GM21825 (cell line): ENCODE results near the gene SYTL3.
"Not testable (repeated sequence)": the region's sequence is repeated elsewhere in the genome, so short reads cannot be mapped to it uniquely, and the experiment has no call there.

Experiments
- ATAC-seq: cut with Tn5 transposase; IDR thresholded peaks from one replicate; pipeline ENCODE4 v1.9.1; 2021; ENCODE audit warnings: mild to moderate bottlenecking, moderate library complexity; ENCODE audit not compliant: unreplicated experiment

SYTL3 gene

DNA sequence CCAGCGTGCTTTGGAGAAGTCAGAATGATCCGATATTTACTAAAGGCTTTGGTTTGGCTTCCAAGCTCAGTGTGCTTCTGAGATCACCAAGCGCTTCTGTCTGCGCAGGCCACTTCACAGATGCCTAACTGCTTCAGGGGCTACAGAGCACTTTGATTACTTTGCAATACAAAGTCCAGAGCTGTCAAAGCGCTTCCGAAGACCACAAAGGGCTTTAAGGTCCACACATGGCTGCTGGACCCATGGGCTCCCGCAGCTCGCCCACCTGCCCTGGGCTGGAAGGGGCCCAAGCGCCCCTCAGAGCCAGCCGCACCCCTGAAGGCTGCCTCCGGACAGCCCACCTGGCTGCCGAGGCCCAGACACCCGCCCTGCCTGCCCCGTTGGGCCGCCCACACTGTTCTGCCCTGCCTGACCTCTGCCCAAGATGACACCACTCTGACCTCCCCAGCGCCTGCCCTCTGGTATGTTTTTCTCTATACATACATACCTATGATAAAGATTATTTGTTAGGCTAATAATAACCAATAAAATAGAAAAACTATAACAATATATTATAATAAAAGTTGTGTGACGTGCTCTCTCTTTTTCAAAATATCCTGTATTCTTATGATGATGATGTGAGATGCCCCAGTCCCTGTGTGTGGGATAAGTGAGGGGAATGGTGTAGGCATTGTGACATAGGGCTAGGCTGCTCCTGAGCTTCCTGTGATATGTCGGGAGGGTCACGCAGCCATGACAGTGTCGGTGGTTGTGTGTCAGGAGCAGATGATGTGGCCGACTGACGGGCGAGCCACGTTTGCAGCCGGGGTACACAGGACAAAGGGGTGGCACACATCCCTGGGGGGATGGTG is 27.9 kb upstream of the SYTL3 start:
- ATAC-seq: no peak

DNA sequence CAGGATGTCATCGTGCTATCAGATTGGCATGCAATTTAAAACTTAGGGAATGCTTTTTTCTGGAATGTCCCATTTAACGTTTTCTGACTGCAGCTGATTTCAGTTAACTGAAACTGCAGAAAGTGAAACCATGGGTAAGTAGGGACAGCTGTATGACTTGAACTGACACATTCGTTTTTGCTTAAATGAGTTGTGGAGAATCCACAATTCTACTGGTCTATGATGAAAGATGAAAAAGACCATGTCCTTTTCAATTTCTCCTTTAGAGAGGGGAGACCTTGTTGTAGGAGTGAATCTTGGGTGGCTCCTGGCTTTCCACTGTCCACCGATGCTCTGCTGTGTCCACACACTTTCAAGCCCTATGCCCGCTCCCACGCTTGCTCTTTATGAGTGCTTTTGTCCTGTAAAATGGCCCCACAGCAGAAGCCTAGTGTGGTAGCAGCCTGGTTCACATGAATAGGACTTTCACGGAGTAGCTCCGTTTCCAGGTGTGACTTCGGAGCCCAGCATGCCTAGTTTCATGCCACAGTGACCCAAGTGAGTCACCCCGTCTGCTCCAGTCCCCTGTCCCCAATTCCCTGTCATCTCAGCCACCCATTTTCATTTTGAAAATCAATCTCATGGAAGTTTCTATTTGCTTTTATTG is 27.2 kb upstream of the SYTL3 start:
- no peak for ATAC-seq

DNA sequence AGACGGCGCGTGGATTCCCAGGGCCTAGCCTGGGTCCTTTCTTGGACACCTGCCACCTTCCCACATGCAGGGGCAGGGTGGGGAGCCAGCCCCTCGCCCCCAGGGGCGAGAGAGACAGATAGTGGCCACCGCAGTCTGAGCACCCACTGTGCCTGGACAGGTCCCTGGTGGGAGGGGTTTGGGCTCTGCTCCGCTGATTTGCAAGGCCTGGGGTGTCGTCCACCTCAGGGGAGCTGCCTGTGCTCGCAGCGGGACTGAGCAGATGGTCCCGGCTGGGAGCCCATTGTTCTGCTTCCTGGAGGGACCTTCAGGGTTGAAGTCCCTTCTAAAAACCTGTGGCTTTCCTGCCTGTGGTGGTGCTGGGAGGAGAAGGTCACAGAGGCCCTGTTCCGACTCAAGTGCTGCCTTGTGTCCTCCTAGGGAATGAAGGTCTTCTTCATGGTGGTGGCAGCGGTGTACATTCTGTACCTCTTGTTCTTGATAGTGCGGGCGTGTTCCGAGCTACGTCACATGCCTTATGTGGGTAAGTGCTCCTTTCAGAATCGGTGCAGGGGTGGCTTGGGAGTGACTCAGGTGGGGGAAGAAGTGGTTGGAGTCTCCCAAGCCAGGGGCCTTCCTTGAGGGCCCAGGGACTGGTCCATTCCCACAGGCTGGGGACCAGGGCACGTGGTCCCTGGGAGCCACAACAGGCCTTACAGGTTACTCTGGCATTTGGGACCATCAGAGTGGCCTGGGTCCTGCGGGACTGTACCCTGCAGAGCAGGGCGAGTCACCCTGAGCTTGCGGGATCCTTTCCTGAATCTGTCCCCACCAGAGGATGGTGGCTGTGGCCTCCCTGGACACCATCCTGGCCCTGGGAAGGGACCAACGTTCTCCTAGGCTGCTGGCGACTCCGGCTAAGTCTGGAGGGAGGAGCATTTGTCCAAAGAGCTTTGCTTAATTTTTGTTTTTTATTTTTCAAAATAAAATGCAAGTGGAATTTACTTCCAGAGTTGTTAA is 24.9 kb upstream of the SYTL3 start:
- no peak for ATAC-seq

DNA sequence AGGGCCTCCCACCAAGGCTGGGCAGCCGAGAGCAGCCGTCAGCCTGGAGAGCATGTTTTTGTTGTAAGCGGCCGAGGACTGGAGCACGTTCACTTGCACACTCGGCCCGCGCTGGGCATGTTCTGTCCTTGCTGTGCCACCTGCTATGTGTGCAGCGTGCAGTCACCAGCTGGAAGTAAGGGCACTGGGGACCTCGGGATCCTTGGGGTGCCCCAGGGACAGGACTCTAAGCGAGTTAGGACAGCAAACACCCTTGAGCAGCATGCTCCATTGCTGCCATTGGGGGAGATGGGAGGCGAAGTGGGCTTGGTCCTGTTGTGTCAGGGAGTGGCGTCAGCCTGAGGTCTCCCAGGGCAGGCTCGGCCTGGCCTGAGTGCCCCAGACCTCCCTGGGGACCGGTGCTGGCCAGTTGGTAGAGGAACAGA is 24.0 kb upstream of the SYTL3 start:
- no peak for ATAC-seq

DNA sequence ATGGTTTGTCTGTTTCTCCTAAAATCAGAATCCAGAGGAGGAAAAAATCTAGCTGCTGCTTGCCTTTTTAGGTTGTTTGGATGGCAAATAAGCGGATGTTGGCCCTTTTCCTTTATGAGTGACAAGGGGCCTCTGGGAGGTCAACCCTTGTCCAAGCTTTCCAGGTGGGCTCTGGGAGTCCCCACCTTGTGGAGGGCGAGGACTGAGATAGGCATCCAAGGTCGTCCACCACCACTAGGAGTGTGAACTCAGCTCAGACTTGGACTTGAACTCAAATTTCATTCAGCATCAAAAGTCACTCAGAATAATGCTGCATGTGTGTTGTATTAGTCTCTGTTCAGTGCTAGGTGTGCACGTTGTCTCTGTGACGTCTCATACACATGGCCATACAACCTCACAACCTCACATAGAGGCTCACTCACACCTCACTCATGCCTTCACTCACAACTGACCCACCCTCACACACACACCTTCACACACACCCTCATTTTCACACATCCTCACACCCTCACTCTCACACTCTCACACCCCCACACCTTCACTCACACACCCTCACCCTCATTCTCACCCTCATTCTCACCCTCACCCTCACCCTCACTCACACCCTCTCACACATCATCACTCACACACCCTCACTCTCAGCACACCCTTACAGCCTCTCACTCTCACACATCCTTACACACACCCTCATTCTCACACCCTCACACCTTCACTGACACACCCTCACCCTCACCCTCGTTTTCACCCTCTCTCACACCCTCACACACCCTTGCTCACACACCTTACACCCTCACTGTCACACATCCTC is 23.3 kb upstream of the SYTL3 start:
- no peak for ATAC-seq

DNA sequence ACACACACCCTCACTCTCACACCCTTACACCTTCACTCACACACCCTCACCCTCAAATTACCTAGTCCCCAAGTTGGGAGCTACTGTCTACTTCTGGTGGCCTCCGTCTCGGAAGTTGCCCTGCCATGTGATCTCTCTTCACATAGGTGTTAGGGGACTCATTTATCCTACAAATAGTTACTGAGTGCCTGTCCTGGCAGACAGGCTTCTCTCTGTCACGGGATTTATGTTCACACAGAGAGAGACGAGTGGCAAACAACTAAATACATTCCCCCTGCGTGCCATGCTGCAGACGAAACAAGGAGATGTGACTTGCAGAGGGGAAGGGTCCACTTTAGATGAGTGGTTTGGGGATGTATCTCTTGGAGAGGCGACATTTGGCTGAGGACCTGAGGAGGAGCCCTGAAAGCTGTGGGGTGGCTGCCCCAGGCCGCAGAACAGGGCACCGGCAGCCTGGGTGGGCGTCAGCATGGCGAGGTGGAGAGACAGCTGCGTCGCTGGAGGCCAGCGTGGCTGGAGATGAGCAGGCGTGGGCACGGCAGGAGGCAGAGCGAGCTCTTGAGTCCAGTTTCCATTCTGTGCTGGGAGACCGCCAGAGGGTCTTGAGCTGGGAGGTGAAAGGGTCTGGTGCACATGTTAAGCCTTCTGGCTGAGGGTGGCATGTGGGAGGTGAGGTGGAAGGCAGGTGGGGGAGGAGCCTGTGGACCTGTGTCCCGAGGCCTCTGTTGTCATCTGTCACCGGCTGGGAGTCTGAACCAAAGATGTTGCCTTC is 22.5 kb upstream of the SYTL3 start:
- ATAC-seq: no peak

DNA sequence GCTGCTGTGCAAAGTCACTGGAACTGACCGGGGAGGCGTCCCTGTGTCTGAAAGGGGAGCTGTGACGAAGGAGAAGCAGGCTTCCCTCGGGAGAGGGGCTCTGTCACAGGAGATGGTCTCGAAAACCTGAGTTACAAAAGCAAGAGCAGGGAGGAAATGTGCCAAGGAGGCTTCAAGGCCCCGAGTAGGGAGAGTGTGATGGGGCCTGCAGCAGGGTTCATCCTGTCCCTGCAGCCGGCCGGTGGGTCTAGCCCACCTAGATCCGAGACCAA is 22.0 kb upstream of the SYTL3 start:
- ATAC-seq: no peak

DNA sequence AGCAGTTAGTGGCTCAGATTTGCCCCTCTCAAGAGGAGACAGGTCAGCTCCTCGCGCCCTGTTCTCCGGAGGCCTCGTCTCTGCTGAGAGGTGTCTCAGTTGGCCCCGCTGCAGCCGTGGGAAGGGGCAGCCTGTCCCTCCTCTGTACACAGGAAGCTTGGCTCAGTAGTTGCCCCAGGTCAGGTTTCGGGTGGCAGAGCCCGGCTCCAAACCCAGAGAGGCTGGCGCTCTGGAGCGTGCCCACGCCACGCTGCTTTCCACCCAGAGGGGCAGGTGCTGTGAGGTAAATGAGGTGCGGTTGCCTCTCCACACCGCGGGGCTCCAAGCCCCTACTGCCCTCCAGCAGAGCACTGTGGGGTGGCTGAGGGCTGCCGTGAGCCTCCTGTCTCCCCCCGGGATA is 21.3 kb upstream of the SYTL3 start:
- ATAC-seq: no peak

DNA sequence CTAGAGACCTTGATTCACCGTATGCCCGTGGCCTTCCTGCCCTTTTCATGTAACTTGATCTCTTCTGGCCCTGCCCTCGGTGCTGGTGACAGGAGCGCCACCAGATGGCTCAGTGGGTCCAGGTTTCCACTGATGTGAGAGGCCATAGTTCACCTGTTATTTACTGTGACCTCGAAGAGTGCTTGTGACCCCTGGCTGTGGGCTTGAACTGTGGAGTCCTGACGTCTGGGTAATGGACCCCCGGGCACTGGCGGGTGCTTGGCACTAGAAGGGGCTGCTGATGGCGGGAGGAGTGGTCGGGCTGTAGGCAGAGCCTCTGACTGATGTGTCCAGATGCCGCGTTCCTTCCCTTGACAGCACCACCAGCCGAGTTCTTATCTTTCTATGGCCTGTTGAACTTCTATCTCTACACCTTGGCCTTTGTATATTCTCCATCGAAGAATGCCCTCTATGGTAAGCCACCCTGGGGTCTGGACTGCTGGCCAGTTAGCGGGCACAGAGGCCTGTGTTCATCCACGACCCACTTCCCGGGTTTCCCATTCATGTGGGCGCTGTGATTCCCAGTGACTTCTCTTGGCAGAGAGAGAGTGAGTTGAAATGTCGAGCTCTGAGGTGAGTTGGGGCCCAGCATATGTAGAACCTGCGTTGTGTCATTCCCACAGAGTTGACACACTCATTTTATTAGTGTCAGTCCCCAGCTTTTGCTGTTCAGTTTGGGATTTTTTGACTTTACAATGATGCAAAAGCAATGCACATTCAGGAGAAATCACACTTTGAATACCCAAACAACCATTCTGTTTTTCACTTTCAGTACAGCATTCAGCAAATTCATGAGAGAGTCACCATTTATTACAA is 20.3 kb upstream of the SYTL3 start:
- no peak for ATAC-seq

DNA sequence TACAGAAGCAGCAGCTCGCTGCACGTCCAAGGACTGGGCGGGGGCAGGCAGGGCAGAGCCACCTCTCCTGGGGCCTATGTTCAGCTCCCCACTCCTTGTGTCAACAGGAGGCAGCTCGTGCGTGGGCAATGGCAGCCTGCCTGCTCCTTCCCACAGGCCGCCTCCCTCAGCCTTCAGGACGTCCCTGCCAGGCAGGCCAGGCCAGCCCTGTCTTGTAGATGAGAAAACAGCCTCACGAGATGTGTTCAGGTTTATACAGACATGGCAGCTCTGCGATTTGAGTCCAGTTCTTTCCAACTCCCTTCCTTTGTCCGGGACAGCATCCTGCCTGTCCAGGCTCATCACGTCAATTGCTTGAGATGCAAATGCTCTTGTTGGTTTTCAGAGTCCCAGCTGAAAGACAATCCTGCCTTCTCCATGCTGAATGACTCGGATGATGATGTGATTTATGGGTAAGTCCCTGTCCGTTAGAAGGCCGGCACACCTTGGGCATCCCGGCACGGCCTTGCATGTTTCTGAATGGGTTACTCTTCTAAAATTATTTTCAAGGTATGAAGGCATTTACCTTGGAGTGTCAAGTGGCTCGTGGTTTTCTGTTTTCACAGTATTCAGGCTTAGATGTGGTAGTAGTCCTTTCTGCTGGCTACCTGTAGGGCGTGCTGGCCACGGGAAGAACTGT is 18.8 kb upstream of the SYTL3 start:
- ATAC-seq: no peak

DNA sequence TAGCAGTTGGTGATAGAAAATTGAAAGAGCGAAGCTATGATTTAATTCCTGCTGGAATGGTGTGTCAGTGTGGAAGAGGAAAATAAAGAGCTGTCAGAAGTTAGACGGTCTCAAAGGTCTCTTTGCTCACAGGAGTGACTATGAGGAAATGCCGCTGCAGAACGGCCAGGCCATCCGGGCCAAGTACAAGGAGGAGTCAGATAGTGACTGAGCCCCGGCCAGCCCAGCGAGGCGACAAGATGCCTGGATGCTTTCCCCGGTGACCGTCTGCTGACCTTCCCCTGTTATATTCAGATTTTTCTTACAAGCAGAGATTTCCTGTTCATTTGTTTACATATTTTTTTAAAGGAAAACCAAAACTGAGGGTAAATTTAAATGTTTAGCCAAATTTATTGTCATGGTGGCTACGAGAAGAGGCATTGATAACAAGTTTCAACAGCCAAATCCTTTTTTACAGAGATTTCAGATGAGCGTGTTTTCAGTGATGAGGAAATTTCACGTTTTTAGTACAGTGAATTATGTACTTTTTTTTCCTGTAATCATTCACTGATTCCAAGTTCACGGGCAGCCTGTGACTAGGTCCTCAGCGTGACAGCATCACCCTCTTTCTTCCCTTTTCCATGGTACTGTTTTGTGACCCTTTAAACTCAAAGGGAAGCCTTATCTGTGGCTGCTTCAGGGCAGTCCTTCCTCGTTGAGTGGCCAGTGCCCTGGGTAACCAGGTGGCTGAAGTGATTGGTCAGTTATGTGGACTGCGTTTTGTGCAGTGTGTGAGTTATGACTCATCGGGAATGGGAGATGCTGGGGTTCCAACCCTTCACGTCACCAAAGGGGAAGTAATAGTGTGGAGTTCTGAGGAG is 17.9 kb upstream of the SYTL3 start:
- no peak for ATAC-seq

DNA sequence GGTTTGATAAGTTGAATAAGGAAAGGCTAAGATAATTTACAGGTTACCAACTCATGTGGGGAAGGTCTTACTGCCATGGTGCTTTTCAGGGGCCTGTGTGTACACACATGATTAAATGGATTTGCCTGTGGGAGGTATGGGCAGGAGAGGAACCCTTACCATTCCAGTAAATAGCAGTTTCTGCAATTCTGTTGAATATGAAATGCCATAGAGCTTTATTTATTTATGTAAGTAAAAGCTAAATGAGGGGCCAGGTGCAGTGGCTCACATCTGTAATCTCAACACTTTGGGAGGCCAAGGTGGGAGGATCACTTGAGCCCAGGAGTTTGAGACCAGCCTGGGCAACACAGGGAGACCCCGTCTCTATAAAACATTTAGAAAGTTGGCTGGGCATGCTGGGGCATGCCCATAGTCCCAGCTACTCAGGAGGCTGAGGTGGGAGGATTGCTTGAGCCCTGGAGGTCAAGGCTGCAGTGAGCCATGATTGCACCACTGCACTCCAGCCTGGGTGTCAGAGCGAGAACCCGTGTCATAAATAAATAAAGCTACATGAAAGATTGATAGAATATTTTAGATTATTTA is 17.2 kb upstream of the SYTL3 start:
- not testable (repeated sequence) for ATAC-seq

DNA sequence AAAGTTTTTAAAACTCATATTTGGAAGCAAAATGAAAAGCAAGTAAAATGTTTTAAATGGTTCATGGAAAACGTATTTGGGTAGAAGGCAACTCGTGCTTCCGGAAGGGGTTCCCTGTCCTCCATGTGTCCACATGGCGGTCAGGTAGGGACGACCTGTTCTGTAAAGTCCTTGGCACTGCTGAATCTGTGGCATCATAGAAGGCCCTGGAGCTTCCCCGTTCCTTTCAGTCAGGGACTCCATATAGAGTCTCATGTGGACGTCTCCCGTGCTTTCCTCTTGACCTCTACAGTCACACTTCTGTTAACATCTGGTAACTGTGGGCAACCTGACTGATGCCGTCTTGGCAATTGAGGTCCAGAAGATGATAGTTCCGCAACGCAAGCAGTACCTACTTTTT is 16.7 kb upstream of the SYTL3 start:
- ATAC-seq: no peak

DNA sequence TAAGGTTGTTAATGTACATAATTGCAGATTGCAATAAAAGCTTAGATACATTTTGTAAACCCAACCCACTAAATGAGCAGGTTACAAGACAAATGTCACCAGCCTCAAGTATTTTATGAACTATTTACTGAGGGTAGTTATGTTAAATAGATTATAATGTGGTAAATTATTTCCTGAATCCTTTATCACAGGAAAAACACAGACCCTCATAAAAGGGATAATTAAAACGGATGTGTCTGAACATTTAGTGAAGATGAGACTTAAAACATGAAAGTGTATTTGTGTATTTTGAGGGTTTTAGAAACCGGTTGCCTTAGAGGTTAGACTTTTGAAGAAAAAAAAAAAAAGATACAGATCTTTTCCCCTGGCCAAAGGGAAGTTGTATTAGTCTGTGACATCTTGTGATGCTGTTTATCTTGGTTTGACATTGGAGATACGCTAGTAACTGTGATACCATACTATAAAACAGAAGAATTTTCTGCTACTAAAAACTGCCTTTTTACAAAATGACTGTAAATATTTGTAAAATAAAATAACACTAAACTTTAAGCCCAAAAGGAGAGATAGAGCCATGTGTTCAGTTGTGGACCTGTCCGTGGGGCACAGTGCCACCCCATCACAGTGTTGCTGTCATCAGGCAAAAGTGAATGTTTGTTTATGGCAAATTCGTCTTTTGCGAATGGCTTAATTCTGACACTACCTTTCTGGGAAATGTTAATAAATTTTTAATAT is 15.0 kb upstream of the SYTL3 start:
- no peak for ATAC-seq

DNA sequence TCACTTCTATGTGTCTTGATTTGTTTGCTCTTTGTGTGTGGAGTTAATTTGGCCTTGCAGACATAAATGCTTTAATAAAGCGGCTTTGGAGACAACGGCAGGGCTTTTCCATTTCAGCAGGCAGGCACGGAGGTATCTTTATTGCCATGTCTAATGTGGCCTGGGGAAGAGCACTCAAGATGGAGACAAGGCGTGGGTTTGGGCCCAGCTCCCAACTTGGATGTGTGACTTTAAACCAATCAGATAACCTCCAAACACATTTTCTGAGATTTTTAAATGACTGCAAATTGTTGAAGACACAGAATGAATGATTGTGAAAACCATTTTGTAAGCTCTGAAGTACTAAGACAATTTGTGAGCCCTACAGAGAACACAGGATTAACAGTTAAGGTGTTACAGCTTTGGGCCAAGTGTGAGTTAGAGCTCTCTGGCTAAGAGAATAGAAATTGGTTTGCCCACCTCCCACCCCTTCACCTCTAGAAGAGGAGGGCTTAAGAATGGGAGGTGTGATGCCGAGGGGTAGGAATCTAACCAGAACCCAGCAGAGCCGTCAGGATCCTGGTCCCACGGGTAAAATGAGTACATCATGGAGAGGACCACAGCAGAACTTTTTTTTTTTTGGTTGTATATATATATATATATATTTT is 14.3 kb upstream of the SYTL3 start:
- ATAC-seq: no peak

DNA sequence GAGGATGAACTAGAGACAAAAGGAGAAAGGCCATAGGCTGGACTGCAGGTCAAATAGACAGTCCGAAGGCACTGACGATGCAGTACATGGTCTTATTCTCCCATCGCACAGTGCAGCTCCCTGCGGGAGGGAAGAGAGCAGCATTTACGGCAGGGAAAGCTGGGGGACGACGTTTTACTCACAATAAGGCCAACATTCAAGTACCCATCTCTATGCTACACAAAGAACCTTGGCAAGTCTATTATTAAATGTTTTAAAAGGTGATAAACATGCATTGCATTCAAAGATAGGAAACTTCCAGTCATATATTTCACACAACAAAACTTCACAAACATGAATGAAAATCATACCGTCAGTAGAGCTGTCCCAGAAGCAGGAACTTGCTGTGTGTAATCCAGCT is 13.1 kb upstream of the SYTL3 start:
- no peak for ATAC-seq
